ENCODE data around the gene WNT11. TPM values are rescaled to one million over a fixed set of nuclear protein-coding genes. Genes with fewer than 3 reads are reported as not detected.

WNT11 gene
- total RNA-seq, 1 experiment from 2014 or later, result 0.08 TPM

GRCh38 chr11:76169473-76169896 lies 36.8 kb downstream of the WNT11 start:
- DNase-seq (ENCODE audit: low read depth, low spot score), result no peak

GRCh38 chr11:76167590-76167989 lies 38.7 kb downstream of the WNT11 start:
- in situ Hi-C loops (cut with HindIII; ENCODE audit: low pct_unique_long_range_greater_than_20kb, low sequenced_read_pairs), result no loop called here
- no peak for DNase-seq (ENCODE audit: low read depth, low spot score)

More at GRCh38 chr11:76169473-76169896, 36.8 kb downstream of the WNT11 start:
- in situ Hi-C loops (cut with HindIII; ENCODE audit: low pct_unique_long_range_greater_than_20kb, low sequenced_read_pairs), result no loop called here

- in situ Hi-C loops (cut with HindIII; ENCODE audit: low pct_unique_long_range_greater_than_20kb, low sequenced_read_pairs), result no loop called here
- no peak for DNase-seq (ENCODE audit: low read depth, low spot score)
Observed at GRCh38 chr11:76166314-76166713, 40.0 kb downstream of the WNT11 start.

- in situ Hi-C loops (cut with HindIII; ENCODE audit: low pct_unique_long_range_greater_than_20kb, low sequenced_read_pairs), result no loop called here
- DNase-seq (ENCODE audit: low read depth, low spot score), result no peak
Observed at GRCh38 chr11:76164861-76165751, 41.2 kb downstream of the WNT11 start.

GRCh38 chr11:76164081-76164480 lies 42.2 kb downstream of the WNT11 start:
- in situ Hi-C loops (cut with HindIII; ENCODE audit: low pct_unique_long_range_greater_than_20kb, low sequenced_read_pairs), result no loop called here
- DNase-seq (ENCODE audit: low read depth, low spot score), result no peak

- in situ Hi-C loops (cut with HindIII; ENCODE audit: low pct_unique_long_range_greater_than_20kb, low sequenced_read_pairs), result no loop called here
- DNase-seq (ENCODE audit: low read depth, low spot score), result no peak
Observed at GRCh38 chr11:76163289-76163880, 42.9 kb downstream of the WNT11 start.

- in situ Hi-C loops (cut with HindIII; ENCODE audit: low pct_unique_long_range_greater_than_20kb, low sequenced_read_pairs), result no loop called here
- DNase-seq (ENCODE audit: low read depth, low spot score), result no peak
Observed at GRCh38 chr11:76162336-76163288, 43.7 kb downstream of the WNT11 start.

GRCh38 chr11:76161261-76161961 lies 44.9 kb downstream of the WNT11 start:
- in situ Hi-C loops (cut with HindIII; ENCODE audit: low pct_unique_long_range_greater_than_20kb, low sequenced_read_pairs), result no loop called here
- no peak for DNase-seq (ENCODE audit: low read depth, low spot score)

- no peak for DNase-seq (ENCODE audit: low read depth, low spot score)
- in situ Hi-C loops (cut with HindIII; ENCODE audit: low pct_unique_long_range_greater_than_20kb, low sequenced_read_pairs), result no loop called here
Observed at GRCh38 chr11:76160856-76161255, 45.4 kb downstream of the WNT11 start.

GRCh38 chr11:76159983-76160661 lies 46.2 kb downstream of the WNT11 start:
- in situ Hi-C loops (cut with HindIII; ENCODE audit: low pct_unique_long_range_greater_than_20kb, low sequenced_read_pairs), result no loop called here
- DNase-seq (ENCODE audit: low read depth, low spot score), result no peak

- in situ Hi-C loops (cut with HindIII; ENCODE audit: low pct_unique_long_range_greater_than_20kb, low sequenced_read_pairs), result no loop called here
- no peak for DNase-seq (ENCODE audit: low read depth, low spot score)
Observed at GRCh38 chr11:76159303-76159937, 46.9 kb downstream of the WNT11 start.

GRCh38 chr11:76158394-76159302 lies 47.7 kb downstream of the WNT11 start:
- in situ Hi-C loops (cut with HindIII; ENCODE audit: low pct_unique_long_range_greater_than_20kb, low sequenced_read_pairs), result no loop called here
- DNase-seq (ENCODE audit: low read depth, low spot score), result no peak

GRCh38 chr11:76157891-76158290 lies 48.4 kb downstream of the WNT11 start:
- in situ Hi-C loops (cut with HindIII; ENCODE audit: low pct_unique_long_range_greater_than_20kb, low sequenced_read_pairs), result no loop called here

GRCh38 chr11:76156971-76157427 lies 49.3 kb downstream of the WNT11 start:
- in situ Hi-C loops (cut with HindIII; ENCODE audit: low pct_unique_long_range_greater_than_20kb, low sequenced_read_pairs), result no loop called here
- DNase-seq (ENCODE audit: low read depth, low spot score), result no peak

More at GRCh38 chr11:76157891-76158290, 48.4 kb downstream of the WNT11 start:
- DNase-seq (ENCODE audit: low read depth, low spot score), result no peak

GRCh38 chr11:76155500-76156227 lies 50.6 kb downstream of the WNT11 start:
- DNase-seq (ENCODE audit: low read depth, low spot score), result no peak
- in situ Hi-C loops (cut with HindIII; ENCODE audit: low pct_unique_long_range_greater_than_20kb, low sequenced_read_pairs), result no loop called here
